ENCODE data around the gene F5.
"Not testable (repeated sequence)": the region's sequence is repeated elsewhere in the genome, so short reads cannot be mapped to it uniquely, and the experiment has no call there.

Gene F5

GRCh38 chr1:169538998-169539871 is 47.0 kb downstream of the F5 start:
- no peak for DNase-seq (ENCODE audit: low spot score)

GRCh38 chr1:169534653-169535052 is 51.6 kb downstream of the F5 start:
- DNase-seq (ENCODE audit: low spot score) = no peak

- not testable (repeated sequence) for DNase-seq (ENCODE audit: low spot score)
These were observed 52.6 kb downstream of the F5 start for GRCh38 chr1:169533528-169534190.

GRCh38 chr1:169530448-169530847 is 55.8 kb downstream of the F5 start:
- no peak for DNase-seq (ENCODE audit: low spot score)

- DNase-seq (ENCODE audit: low spot score) = no peak
These were observed 57.1 kb downstream of the F5 start for GRCh38 chr1:169529068-169529642.

- no peak for DNase-seq (ENCODE audit: low spot score)
These were observed 57.8 kb downstream of the F5 start for GRCh38 chr1:169528215-169529067.

- no peak for DNase-seq (ENCODE audit: low spot score)
These were observed 58.6 kb downstream of the F5 start for GRCh38 chr1:169527451-169528214.

- DNase-seq (ENCODE audit: low spot score) = no peak
These were observed 59.3 kb downstream of the F5 start for GRCh38 chr1:169527001-169527400.

GRCh38 chr1:169526120-169526832 is 60.0 kb downstream of the F5 start:
- no peak for DNase-seq (ENCODE audit: low spot score)

GRCh38 chr1:169525391-169525790 is 60.9 kb downstream of the F5 start:
- no peak for DNase-seq (ENCODE audit: low spot score)

GRCh38 chr1:169523904-169524303 is 62.4 kb downstream of the F5 start:
- no peak for DNase-seq (ENCODE audit: low spot score)

GRCh38 chr1:169521226-169521625 is 65.1 kb downstream of the F5 start:
- no peak for DNase-seq (ENCODE audit: low spot score)

- DNase-seq (ENCODE audit: low spot score) = no peak
These were observed 68.6 kb downstream of the F5 start for GRCh38 chr1:169517558-169518186.

GRCh38 chr1:169515641-169516040 is 70.6 kb downstream of the F5 start:
- DNase-seq (ENCODE audit: low spot score) = no peak

GRCh38 chr1:169514566-169515270 is 71.6 kb downstream of the F5 start:
- no peak for DNase-seq (ENCODE audit: low spot score)

- no peak for DNase-seq (ENCODE audit: low spot score)
These were observed 73.1 kb downstream of the F5 start for GRCh38 chr1:169513208-169513607.

GRCh38 chr1:169511316-169512005 is 74.8 kb downstream of the F5 start:
- DNase-seq (ENCODE audit: low spot score) = no peak

GRCh38 chr1:169510060-169510459 is 76.2 kb downstream of the F5 start:
- DNase-seq (ENCODE audit: low spot score) = no peak

GRCh38 chr1:169509354-169509753 is 76.9 kb downstream of the F5 start:
- no peak for DNase-seq (ENCODE audit: low spot score)

All from hepatic stellate cell (primary cell).